Kidney epithelial cell (primary cell): ENCODE measurements around the gene ESRRB. TPM values are rescaled to one million over a fixed set of nuclear protein-coding genes. Genes with fewer than 3 reads are reported as not detected.

Source experiments
- DNase-seq: peaks from one replicate; pipeline ENCODE4 v3.0.0-alpha.2; 2010; ENCODE audit warnings: low read depth
- H3K27me3 ChIP-seq: 2 replicates; pipeline ENCODE4 v1.6.0; 2011; ENCODE audit warnings: low read length; ENCODE audit not compliant: control insufficient read depth, insufficient read depth
- H3K36me3 ChIP-seq: 2 replicates; pipeline ENCODE4 v1.5.1; 2011; ENCODE audit warnings: low read length; ENCODE audit not compliant: control insufficient read depth, insufficient read depth
- H3K4me3 ChIP-seq: 2 replicates; pipeline ENCODE4 v1.5.1; 2011; ENCODE audit warnings: low read depth, mild to moderate bottlenecking, control low read depth, low read length
- total RNA-seq: library from RNA; depleted of rRNA; stranded (reverse); fragments of >200 nt; gene quantifications from 2 replicates; pipeline ENCODE4 v1.2.3, GENCODE V29; 2015
- TF ChIP-seq, protein P1 (sequence below): IDR thresholded peaks from 2 replicates; pipeline ENCODE4 v1.5.1; 2011; ENCODE audit warnings: mild to moderate bottlenecking, moderate library complexity, low read length, control low read depth, inconsistent platforms; ENCODE audit not compliant: insufficient read depth, poor library complexity, severe bottlenecking

The ESRRB gene
- total RNA-seq, 1 donor from 2014 or later: not detected

DNA sequence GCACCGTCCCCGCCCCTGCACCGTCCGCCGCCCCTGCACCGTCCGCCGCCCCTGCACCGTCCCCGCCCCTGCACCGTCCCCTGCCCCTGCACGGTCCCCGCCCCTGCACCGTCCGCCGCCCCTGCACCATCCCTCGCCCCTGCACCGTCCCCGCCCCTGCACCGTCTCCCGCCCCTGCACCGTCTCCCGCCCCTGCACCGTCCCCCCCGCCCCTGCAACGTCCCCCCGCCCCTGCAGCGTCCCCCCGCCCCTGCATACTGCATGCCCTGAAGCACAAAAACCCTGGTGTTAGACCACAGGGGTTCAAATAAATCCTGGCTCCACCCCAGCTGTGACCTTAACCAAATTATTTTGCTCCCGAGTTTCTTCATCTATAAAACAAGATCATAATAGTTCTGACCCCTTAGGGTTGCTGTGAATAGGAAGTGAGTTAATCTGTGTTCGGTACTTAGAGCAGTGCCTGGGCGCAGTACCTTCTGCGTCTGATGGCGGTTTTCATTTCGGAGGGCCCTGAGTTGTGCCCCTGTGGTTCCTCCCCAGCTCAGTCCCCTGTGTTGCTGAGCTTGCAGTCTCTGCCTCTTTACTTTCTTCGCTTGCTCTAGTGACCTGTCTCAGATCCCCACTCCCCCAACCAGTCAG lies 38.1 kb downstream of the ESRRB start:
- DNase-seq: no peak
- Histone ChIP-seq H3K4me3 (no peak overlapping the region), H3K36me3 (no peaks in the 10 kb centered on the region), H3K27me3 (peaks cover 23% of the 10 kb centered on the region)
- TF ChIP-seq, protein P1, sequence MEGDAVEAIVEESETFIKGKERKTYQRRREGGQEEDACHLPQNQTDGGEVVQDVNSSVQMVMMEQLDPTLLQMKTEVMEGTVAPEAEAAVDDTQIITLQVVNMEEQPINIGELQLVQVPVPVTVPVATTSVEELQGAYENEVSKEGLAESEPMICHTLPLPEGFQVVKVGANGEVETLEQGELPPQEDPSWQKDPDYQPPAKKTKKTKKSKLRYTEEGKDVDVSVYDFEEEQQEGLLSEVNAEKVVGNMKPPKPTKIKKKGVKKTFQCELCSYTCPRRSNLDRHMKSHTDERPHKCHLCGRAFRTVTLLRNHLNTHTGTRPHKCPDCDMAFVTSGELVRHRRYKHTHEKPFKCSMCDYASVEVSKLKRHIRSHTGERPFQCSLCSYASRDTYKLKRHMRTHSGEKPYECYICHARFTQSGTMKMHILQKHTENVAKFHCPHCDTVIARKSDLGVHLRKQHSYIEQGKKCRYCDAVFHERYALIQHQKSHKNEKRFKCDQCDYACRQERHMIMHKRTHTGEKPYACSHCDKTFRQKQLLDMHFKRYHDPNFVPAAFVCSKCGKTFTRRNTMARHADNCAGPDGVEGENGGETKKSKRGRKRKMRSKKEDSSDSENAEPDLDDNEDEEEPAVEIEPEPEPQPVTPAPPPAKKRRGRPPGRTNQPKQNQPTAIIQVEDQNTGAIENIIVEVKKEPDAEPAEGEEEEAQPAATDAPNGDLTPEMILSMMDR: no peak

DNA sequence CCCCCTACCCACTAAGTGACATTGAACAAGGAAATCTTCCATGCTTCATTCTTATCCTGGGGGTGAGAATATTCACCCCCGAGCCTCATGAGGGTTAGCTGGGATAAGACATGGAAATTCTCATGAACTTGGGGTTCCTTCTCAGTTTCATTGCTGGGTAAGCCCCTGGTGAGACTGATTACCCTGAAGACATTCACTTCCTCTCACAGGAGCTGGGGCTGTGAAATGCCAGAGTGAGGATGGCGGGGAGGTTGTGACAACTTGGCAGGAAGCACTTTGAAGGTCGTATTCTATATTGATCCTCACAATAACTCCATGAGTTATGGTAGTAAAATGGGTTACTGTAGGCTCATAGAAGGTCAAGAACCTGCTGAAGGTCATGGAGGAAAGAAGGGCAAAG lies 43.5 kb downstream of the ESRRB start:
- Histone ChIP-seq H3K4me3 (no peak overlapping the region), H3K27me3 (peaks cover 5% of the 10 kb centered on the region), H3K36me3 (no peaks in the 10 kb centered on the region)
- no peak for DNase-seq
- TF ChIP-seq, protein P1: no peak

DNA sequence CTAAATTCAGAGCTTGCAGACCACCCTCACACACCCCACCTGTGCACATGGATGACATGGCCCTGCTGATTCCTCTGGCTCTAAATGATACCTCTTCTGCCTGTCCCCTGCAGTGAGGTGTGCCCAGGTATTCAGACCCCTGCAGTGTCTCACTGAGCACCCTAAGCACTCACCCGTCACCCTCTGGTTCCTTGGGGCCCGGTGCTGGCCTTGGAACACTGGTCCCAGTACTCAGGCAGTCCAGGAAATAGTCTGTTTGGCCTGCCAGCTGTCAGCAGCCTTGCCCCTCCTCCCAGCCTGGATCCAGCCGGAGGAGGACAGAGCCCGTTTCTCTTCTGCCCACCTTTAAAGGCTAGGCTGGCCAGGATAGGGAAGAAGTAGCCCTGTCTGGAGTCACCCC lies 44.9 kb downstream of the ESRRB start:
- no peaks in the 10 kb centered on the region for H3K36me3 ChIP-seq

DNA sequence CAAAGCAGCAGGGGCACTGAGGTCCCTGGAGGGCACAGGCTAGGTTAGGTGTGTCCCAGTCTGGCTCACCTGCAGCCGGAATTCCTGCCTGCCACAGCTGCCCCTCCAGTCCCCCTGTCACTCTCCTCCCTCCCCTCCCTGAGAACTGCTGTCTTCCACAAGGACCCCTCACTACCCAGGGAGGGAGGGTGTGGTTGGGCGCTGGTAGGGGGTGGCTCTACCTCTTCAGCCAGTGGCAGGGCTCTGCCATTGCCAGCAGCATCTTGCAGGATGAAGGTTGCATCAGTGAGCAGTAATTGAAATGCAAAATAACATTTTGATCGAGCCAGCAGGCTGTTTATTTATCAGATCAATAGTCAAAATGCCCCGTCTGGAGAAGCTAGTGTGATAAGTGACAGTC lies 45.7 kb downstream of the ESRRB start:
- no peak for DNase-seq
- no peaks in the 10 kb centered on the region for H3K36me3 ChIP-seq
- TF ChIP-seq, protein P1: no peak
- H3K4me3 ChIP-seq: no peak overlapping the region
- no peaks in the 10 kb centered on the region for H3K27me3 ChIP-seq

More for the DNA sequence above, 44.9 kb downstream of the ESRRB start:
- H3K4me3 ChIP-seq: no peak overlapping the region
- no peaks in the 10 kb centered on the region for H3K27me3 ChIP-seq
- no peak for DNase-seq
- TF ChIP-seq, protein P1: no peak

DNA sequence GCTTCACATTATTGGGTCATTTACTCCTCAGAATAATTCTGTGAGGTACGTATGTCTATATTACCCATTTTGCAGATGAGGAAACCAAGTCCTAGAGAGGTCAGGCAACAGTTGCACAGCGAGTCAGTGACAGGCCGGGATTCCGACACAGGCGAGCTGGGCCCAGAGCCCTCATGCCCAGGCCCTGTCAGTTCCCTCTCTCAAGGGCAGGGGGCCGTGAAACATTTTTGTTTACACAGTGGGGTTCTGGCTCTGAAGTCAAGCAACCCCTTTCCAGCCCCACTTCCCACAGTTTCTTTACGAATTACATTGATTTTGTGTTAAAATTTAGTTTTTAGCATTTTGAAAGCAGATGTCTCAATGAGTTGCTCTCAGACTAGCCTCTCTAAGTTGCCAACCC lies 46.7 kb downstream of the ESRRB start:
- Histone ChIP-seq H3K27me3 (no peaks in the 10 kb centered on the region), H3K36me3 (no peaks in the 10 kb centered on the region), H3K4me3 (no peak overlapping the region)
- TF ChIP-seq, protein P1: no peak
- DNase-seq: no peak

DNA sequence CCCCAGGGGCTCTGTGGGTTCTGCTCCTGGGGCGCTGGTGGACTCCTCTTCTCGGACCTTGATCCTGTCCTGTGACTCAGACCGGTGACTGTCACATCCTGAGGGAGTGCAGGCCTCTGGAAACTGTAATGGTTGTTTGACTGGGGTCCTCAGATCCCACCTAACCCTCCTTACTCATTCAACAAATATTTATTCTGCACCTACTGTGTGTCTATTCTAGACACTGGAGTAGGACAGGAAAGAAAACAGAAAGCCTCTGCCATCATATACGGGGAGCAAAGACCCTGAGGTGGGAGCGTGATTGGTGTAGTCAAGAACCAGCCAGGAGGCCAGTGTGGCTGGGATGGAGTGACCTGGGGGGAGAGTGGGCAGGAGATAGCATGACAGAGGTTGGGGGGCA lies 47.6 kb downstream of the ESRRB start:
- Histone ChIP-seq H3K27me3 (no peaks in the 10 kb centered on the region), H3K4me3 (no peak overlapping the region), H3K36me3 (no peaks in the 10 kb centered on the region)
- TF ChIP-seq, protein P1: no peak
- no peak for DNase-seq
